GM23338 (cell line): ENCODE measurements around the gene TMEM135. TPM values are rescaled to one million over a fixed set of nuclear protein-coding genes. Genes with fewer than 3 reads are reported as not detected.

ENCODE experiments used
- ATAC-seq: fragments of 200-7000 bp; cut with Tn5 transposase; 3 replicates; pipeline ENCODE4 v1.9.1; 2020
- DNase-seq: peaks from one replicate; pipeline ENCODE4 v3.0.0-alpha.2; 2015; ENCODE audit warnings: low spot score
- H2AFZ ChIP-seq: fragments of 200-600 bp; sonication (generic); 2 replicates; pipeline ENCODE4 v1.8.0; 2016; ENCODE audit warnings: antibody characterized with exemption, mild to moderate bottlenecking, moderate library complexity
- H3F3A ChIP-seq: fragments of 200-600 bp; sonication (generic); replicated peaks from 2 replicates; pipeline ENCODE4 v1.8.0; 2017; ENCODE audit warnings: antibody characterized with exemption, mixed run types, low read depth
- H3K27ac ChIP-seq: fragments of 200-600 bp; sonication (generic); 2 replicates; pipeline ENCODE4 v1.6.1; 2016; ENCODE audit warnings: low read depth
- H3K27me3 ChIP-seq: fragments of 200-600 bp; sonication (generic); 2 replicates; pipeline ENCODE4 v1.8.0; 2016; ENCODE audit warnings: mild to moderate bottlenecking, mixed run types, moderate library complexity; ENCODE audit not compliant: insufficient read depth
- H3K36me3 ChIP-seq: fragments of 200-600 bp; sonication (generic); 2 replicates; pipeline ENCODE4 v1.8.0; 2016; ENCODE audit warnings: mild to moderate bottlenecking; ENCODE audit not compliant: insufficient read depth
- H3K4me1 ChIP-seq: fragments of 200-600 bp; sonication (generic); 2 replicates; pipeline ENCODE4 v1.8.0; 2016; ENCODE audit warnings: mild to moderate bottlenecking, moderate library complexity; ENCODE audit not compliant: insufficient read depth
- H3K4me2 ChIP-seq: fragments of 200-600 bp; sonication (generic); 2 replicates; pipeline ENCODE4 v1.7.1; 2017; ENCODE audit warnings: mixed run types
- H3K4me3 ChIP-seq: fragments of 200-600 bp; sonication (generic); 2 replicates; pipeline ENCODE4 v1.6.1; 2016; ENCODE audit warnings: mixed run types
- H3K79me2 ChIP-seq: fragments of 200-600 bp; sonication (generic); replicated peaks from 2 replicates; pipeline ENCODE4 v1.8.0; 2017; ENCODE audit warnings: mild to moderate bottlenecking; ENCODE audit not compliant: insufficient read depth
- H3K9me2 ChIP-seq: fragments of 200-600 bp; sonication (generic); 2 replicates; pipeline ENCODE4 v1.8.0; 2017; ENCODE audit not compliant: insufficient read depth
- H4K20me1 ChIP-seq: fragments of 200-600 bp; sonication (generic); replicated peaks from 2 replicates; pipeline ENCODE4 v1.8.0; 2017; ENCODE audit warnings: mild to moderate bottlenecking; ENCODE audit not compliant: insufficient read depth
- H3K27ac Mint-ChIP-seq: 2 replicates; pipeline ENCODE4 v1.8.0; 2020; ENCODE audit warnings: inconsistent platforms, mild to moderate bottlenecking, moderate library complexity, mixed read lengths
- H3K27me3 Mint-ChIP-seq: 3 replicates; pipeline ENCODE4 v1.8.0; 2022; ENCODE audit warnings: low read depth, mild to moderate bottlenecking, moderate library complexity, mixed read lengths, inconsistent platforms; ENCODE audit not compliant: insufficient read depth, poor library complexity
- H3K36me3 Mint-ChIP-seq: 3 replicates; pipeline ENCODE4 v1.8.0; 2021; ENCODE audit warnings: low read depth, mild to moderate bottlenecking, inconsistent platforms, moderate library complexity, mixed read lengths
- H3K4me1 Mint-ChIP-seq: 3 replicates; pipeline ENCODE4 v1.8.0; 2020; ENCODE audit warnings: mild to moderate bottlenecking, inconsistent platforms, mixed read lengths
- H3K4me3 Mint-ChIP-seq: 3 replicates; pipeline ENCODE4 v1.8.0; 2021; ENCODE audit warnings: moderate library complexity, mild to moderate bottlenecking, inconsistent platforms, mixed read lengths
- H3K9me3 Mint-ChIP-seq: 3 replicates; pipeline ENCODE4 v1.8.0; 2020; ENCODE audit warnings: moderate library complexity, mild to moderate bottlenecking, inconsistent platforms, mixed read lengths
- CREB1 ChIP-seq: fragments of 250-450 bp; sonication (Bioruptor Pico); IDR thresholded peaks from 2 replicates; pipeline ENCODE4 v1.5.0; 2020; ENCODE audit warnings: low read depth, mild to moderate bottlenecking, moderate library complexity
- ETS1 ChIP-seq: IDR thresholded peaks from 2 replicates; pipeline ENCODE4 v1.6.1; 2016; ENCODE audit warnings: antibody characterized with exemption
- EZH2phosphoT487 ChIP-seq: fragments of 200-600 bp; sonication (generic); IDR thresholded peaks from one replicate; pipeline ENCODE4 v1.8.1; 2018; ENCODE audit warnings: antibody characterized with exemption; ENCODE audit not compliant: unreplicated experiment
- NANOG ChIP-seq: IDR thresholded peaks from 2 replicates; pipeline ENCODE4 v1.6.1; 2016; ENCODE audit warnings: antibody characterized with exemption, borderline replicate concordance
- POLR2AphosphoS5 ChIP-seq: IDR thresholded peaks from 2 replicates; pipeline ENCODE4 v1.6.1; 2016; ENCODE audit warnings: antibody characterized with exemption, low read depth
- REST ChIP-seq: IDR thresholded peaks from one replicate; pipeline ENCODE4 v1.6.1; 2018; ENCODE audit warnings: antibody characterized with exemption; ENCODE audit not compliant: unreplicated experiment
- STAT1 ChIP-seq: IDR thresholded peaks from one replicate; pipeline ENCODE4 v1.6.1; 2016; ENCODE audit warnings: antibody characterized with exemption; ENCODE audit not compliant: unreplicated experiment
- ZNF331 ChIP-seq: fragments of 250-450 bp; sonication (Bioruptor Pico); IDR thresholded peaks from 2 replicates; pipeline ENCODE4 v1.5.0; 2020; ENCODE audit warnings: low read depth, mild to moderate bottlenecking, moderate library complexity
- polyA plus RNA-seq: library from polyadenylated mRNA; unstranded; fragments of >200 nt; fragmentation: Nextera tagmentation; extraction: Ambion mirVana; gene quantifications from 2 replicates; pipeline ENCODE4 v1.2.1, GENCODE V29; 2016
- total RNA-seq: library from RNA; depleted of rRNA; stranded (reverse); fragments of >200 nt; shearing (Covaris generic); gene quantifications from 2 replicates; pipeline ENCODE4 v1.2.3, GENCODE V29; 2014
- TF ChIP-seq, protein P1 (sequence below), 2 experiments: fragments of 200-600 bp in 1 of 2; sonication (generic) in 1 of 2; conservative IDR thresholded peaks; 2 replicates each; pipeline versions ENCODE4 v1.5.1 to v1.6.1; 2016 to 2017; ENCODE audit warnings: antibody characterized with exemption in 2 of 2, low read depth in 2 of 2, mild to moderate bottlenecking in 2 of 2, moderate library complexity in 1 of 2

TMEM135 gene
- total and polyA plus RNA-seq, 2 experiments from 2014 or later = 23.4 to 49.9 TPM

- no peak for TF ChIP-seq ETS1
- no peak for TF ChIP-seq STAT1
- TF ChIP-seq CREB1 = no peak
- TF ChIP-seq, protein P1, sequence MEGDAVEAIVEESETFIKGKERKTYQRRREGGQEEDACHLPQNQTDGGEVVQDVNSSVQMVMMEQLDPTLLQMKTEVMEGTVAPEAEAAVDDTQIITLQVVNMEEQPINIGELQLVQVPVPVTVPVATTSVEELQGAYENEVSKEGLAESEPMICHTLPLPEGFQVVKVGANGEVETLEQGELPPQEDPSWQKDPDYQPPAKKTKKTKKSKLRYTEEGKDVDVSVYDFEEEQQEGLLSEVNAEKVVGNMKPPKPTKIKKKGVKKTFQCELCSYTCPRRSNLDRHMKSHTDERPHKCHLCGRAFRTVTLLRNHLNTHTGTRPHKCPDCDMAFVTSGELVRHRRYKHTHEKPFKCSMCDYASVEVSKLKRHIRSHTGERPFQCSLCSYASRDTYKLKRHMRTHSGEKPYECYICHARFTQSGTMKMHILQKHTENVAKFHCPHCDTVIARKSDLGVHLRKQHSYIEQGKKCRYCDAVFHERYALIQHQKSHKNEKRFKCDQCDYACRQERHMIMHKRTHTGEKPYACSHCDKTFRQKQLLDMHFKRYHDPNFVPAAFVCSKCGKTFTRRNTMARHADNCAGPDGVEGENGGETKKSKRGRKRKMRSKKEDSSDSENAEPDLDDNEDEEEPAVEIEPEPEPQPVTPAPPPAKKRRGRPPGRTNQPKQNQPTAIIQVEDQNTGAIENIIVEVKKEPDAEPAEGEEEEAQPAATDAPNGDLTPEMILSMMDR (conservative IDR thresholded peaks at IDR 0.05; ENCODE audit: low read depth in 2 of 2) = no peak
- no peak for TF ChIP-seq ZNF331
- no peak for TF ChIP-seq EZH2phosphoT487
- TF ChIP-seq POLR2AphosphoS5 = no peak
These were observed 32.2 kb upstream of the TMEM135 start (continued) for GRCh38 chr11:87005569-87005921.

DNA sequence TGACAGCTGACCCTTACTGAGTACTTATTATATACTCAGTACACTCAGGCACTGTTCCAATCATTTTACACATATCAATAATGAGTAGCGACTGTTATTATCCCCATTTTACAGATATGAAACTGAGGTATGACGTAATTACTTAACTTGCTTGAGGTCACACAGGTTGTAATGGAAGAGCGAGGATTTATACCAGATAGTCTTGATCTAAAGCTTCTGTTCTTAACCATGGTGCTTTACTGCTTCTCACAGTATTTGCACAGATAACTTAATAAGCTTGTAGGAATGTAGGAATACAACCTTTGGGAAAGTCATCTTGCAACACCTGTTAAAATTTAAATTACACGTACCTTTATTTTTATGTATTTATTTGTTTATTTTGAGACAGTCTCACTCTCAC is 31.7 kb upstream of the TMEM135 start:
- Mint-ChIP-seq H3K4me3 (no peak overlapping the region), H3K27ac (no peak overlapping the region), H3K36me3 (no peaks in the 10 kb centered on the region; the same call in 2 of the 3 replicates), H3K9me3 (no peaks in the 10 kb centered on the region), H3K4me1 (peaks cover 3% of the 10 kb centered on the region; the same call in 1 of the 3 replicates), H3K27me3 (peaks cover 5% of the 10 kb centered on the region)
- Histone ChIP-seq H3K4me2 (no peak overlapping the region), H3K9me2 (no peaks in the 10 kb centered on the region), H3K27ac (no peak overlapping the region), H3F3A (no peaks in the 10 kb centered on the region), H3K36me3 (no peaks in the 10 kb centered on the region), H4K20me1 (no peaks in the 10 kb centered on the region), H3K79me2 (no peaks in the 10 kb centered on the region), H3K27me3 (no peaks in the 10 kb centered on the region), H3K4me3 (no peak overlapping the region), H2AFZ (no peak overlapping the region), H3K4me1 (no peaks in the 10 kb centered on the region)
- DNase-seq (no peak), ATAC-seq (no peak)
- TF ChIP-seq STAT1 (no peak), NANOG (no peak), ETS1 (no peak), REST (no peak), CREB1 (no peak)
- TF ChIP-seq, protein P1 (conservative IDR thresholded peaks at IDR 0.05; ENCODE audit: low read depth in 2 of 2) = no peak
